Measurements from ENCODE around the gene C12orf60. TPM values are rescaled to one million over a fixed set of nuclear protein-coding genes. Genes with fewer than 3 reads are reported as not detected.
A peak's percentile ranks its signal among the peaks of the same experiment; 100 is the strongest.

The C12orf60 gene
- total and polyA plus RNA-seq, 2 donors from 2014 or later = 2.0 to 4.5 TPM

GRCh38 chr12:14843425-14843887 is 40.0 kb downstream of the C12orf60 start, which contains the start of gene ART4:
ART4 (minus strand) TSS chr12:14843526; CDS start chr12:14843113, 413 bp downstream.
- no peak for TF ChIP-seq CTCF (IDR thresholded peaks at IDR 0.05; ENCODE audit: borderline replicate concordance, extremely low read depth, insufficient read depth)
- Histone ChIP-seq H3K36me3 (ENCODE audit: control insufficient read depth in 2 of 3, insufficient read depth in 3 of 3, low read length in 3 of 3) (no peaks in the 10 kb centered on the region), H3K27me3 (ENCODE audit: control insufficient read depth, insufficient read depth, low read length) (no peaks in the 10 kb centered on the region), H3K4me3 (ENCODE audit: low read length in 3 of 3) (peak within 1 kb of the TSS in 2 of 3 donors; percentile 13 to 38), H3K27ac (ENCODE audit: low read depth in 2 of 2, low read length in 2 of 2) (peak within 1 kb of the TSS in 1 of 2 donors; percentile 66), H3K9ac (ENCODE audit: low read length in 3 of 3) (peak within 1 kb of the TSS in 1 of 3 donors; percentile 50), H3K4me1 (ENCODE audit: control insufficient read depth in 2 of 3, insufficient read depth in 2 of 3, low read depth in 1 of 3, low read length in 3 of 3) (peaks cover 5 to 35% (median 15%) of the 10 kb centered on the region in 3 donors), H3K9me3 (ENCODE audit: control insufficient read depth in 2 of 3, insufficient read depth in 1 of 3, low read length in 3 of 3) (no peaks in the 10 kb centered on the region)
- intact Hi-C loops (cut with DNase I) = loop anchor here (5.0 kb wide), 1 partner anchor 154 kb away; no protein-coding TSS in a partner anchor
- peak in 1 of 5 donors; percentile 57 for DNase-seq
- no peak for FAIRE-seq

GRCh38 chr12:14844401-14844800 is 40.9 kb downstream of the C12orf60 start:
- intact Hi-C loops (cut with DNase I) = loop anchor here (5.0 kb wide), 1 partner anchor 153 kb away; no protein-coding TSS in a partner anchor
- Histone ChIP-seq H3K9ac (ENCODE audit: low read length in 3 of 3) (no peak overlapping the region), H3K4me3 (ENCODE audit: low read length in 3 of 3) (no peak overlapping the region), H3K27ac (ENCODE audit: low read depth in 2 of 2, low read length in 2 of 2) (no peak overlapping the region), H3K27me3 (ENCODE audit: control insufficient read depth, insufficient read depth, low read length) (no peaks in the 10 kb centered on the region), H3K4me1 (ENCODE audit: control insufficient read depth in 2 of 3, insufficient read depth in 2 of 3, low read depth in 1 of 3, low read length in 3 of 3) (peaks cover 5 to 35% (median 15%) of the 10 kb centered on the region in 3 donors), H3K9me3 (ENCODE audit: control insufficient read depth in 2 of 3, insufficient read depth in 1 of 3, low read length in 3 of 3) (no peaks in the 10 kb centered on the region), H3K36me3 (ENCODE audit: control insufficient read depth in 2 of 3, insufficient read depth in 3 of 3, low read length in 3 of 3) (no peaks in the 10 kb centered on the region)
- DNase-seq = no peak
- FAIRE-seq = no peak
- TF ChIP-seq CTCF (IDR thresholded peaks at IDR 0.05; ENCODE audit: borderline replicate concordance, extremely low read depth, insufficient read depth) = no peak

GRCh38 chr12:14845350-14845750 is 41.9 kb downstream of the C12orf60 start:
- peak overlapping the region in 1 of 2 donors; percentile 49 for H3K27ac ChIP-seq (ENCODE audit: low read depth in 2 of 2, low read length in 2 of 2)
- peak; percentile 88 for TF ChIP-seq CTCF (IDR thresholded peaks at IDR 0.05; ENCODE audit: borderline replicate concordance, extremely low read depth, insufficient read depth)
- intact Hi-C loops (cut with DNase I) = no loop called here
- no peak overlapping the region for H3K9ac ChIP-seq (ENCODE audit: low read length in 3 of 3)
- no peaks in the 10 kb centered on the region for H3K27me3 ChIP-seq (ENCODE audit: control insufficient read depth, insufficient read depth, low read length)
- no peaks in the 10 kb centered on the region for H3K36me3 ChIP-seq (ENCODE audit: control insufficient read depth in 2 of 3, insufficient read depth in 3 of 3, low read length in 3 of 3)
- FAIRE-seq = peak; percentile 82
- peaks cover 5 to 35% (median 15%) of the 10 kb centered on the region in 3 donors for H3K4me1 ChIP-seq (ENCODE audit: control insufficient read depth in 2 of 3, insufficient read depth in 2 of 3, low read depth in 1 of 3, low read length in 3 of 3)
- no peaks in the 10 kb centered on the region for H3K9me3 ChIP-seq (ENCODE audit: control insufficient read depth in 2 of 3, insufficient read depth in 1 of 3, low read length in 3 of 3)
- DNase-seq = peak in 3 of 5 donors; percentile 51 to 89 (median 79)
- no peak overlapping the region for H3K4me3 ChIP-seq (ENCODE audit: low read length in 3 of 3)
